ENCODE measurements around the gene CHIA.

DNA sequence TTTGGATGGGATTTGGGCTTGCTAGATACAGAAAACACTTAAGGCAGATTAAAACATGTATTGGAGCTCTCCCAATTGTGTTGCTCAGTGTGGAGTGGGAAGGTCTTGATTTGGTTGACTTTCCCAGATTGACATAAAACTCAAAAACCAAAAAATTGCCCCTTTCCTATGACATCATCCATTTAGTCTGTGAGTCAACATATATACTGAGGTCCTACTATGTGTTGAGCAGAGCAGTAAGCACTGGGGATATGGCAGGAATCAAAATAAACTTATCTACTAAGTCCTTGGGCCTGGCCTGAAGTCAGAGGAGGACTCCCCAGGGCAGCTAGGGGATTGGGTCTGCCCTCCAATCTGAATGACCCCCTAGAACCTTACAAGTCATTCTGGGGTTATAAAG, 61.0 kb downstream of the CHIA start:
- no peak for TF ChIP-seq EZH2phosphoT487 (IDR thresholded peaks at IDR 0.05; ENCODE audit: insufficient read depth, low read depth)
- no peak for TF ChIP-seq EZH2 (IDR thresholded peaks at IDR 0.05; ENCODE audit: insufficient read depth, poor library complexity, severe bottlenecking)

Measured in GM23248 (cell line).